GM21825 (cell line): ENCODE data around the gene TXNRD1.

Experiments used
- ATAC-seq: cut with Tn5 transposase; IDR thresholded peaks from one replicate; pipeline ENCODE4 v1.9.1; 2021; ENCODE audit warnings: mild to moderate bottlenecking, moderate library complexity; ENCODE audit not compliant: unreplicated experiment

Gene TXNRD1

DNA sequence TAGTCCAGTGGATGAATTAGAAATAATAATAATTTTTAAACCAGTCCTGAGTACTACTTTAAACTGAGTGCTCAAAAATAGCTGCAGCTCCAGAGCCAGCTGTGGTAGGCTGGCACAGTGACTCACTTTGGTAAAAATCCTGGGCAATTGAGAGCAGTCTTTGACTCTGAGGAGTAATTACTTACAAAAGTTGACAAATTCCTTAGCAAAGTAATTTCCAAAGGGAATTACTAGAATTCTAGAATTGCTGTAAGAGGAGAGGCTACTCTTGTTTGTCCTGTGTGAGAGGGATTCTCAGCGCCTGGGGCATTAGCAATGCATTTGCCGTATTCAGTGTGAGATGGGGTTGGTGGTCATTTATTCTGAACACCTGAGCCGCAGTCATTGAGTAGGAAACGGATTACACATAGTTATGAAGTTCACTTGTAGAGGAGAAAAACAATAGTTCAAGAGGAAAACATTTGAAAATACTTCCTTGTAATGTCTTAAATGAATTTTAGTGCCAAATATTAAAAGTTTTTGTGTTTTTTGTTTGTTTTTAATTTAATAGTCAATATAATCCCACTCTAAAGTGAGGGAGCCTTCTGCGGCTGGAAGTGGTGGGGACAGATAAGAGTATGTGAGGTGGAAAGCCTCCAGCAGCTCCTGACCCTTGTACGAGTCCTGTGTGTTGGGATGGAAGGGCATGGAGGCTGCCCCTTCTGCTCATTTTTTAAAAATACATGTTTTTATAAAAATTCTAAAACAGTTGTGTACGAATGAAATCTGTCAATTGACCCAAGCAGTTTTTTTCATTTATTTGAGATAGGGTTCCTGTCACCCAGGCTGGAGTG is 129.9 kb downstream of the TXNRD1 start:
- ATAC-seq, result no peak

DNA sequence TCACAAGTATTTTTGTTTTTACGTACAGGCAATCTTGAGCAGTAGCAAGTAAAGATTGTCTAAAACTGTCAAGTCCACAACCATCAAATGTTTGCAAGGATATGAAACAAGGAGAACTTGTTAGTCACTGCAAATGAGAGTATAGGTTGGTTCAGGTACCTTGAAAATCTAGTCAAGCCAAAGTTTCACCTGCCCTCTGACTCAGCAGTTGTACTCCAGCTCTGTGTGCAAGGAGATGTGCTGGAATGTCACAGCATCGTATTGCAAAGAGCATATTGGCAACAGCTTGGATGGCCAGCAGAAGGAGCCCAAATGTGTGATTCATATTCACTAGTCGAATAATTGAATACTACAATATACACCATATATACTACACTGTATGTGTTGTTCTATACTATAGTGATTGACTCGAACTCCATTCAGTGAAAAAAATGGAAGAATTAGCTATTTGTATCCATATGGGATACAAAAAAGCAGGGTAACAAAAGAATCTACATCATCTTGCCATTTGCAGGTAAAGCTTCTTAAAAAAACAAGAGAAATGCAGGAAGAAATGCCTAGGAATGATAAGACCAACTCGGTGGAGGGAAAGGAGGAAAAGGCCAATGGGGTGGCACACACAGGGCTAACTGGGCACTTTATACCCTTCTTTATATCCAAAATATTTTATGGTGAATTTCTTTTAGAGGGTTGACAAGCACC is 131.9 kb downstream of the TXNRD1 start:
- no peak for ATAC-seq

- ATAC-seq, result no peak
These were observed 132.9 kb downstream of the TXNRD1 start for GRCh38 chr12:104348283-104348993.

DNA sequence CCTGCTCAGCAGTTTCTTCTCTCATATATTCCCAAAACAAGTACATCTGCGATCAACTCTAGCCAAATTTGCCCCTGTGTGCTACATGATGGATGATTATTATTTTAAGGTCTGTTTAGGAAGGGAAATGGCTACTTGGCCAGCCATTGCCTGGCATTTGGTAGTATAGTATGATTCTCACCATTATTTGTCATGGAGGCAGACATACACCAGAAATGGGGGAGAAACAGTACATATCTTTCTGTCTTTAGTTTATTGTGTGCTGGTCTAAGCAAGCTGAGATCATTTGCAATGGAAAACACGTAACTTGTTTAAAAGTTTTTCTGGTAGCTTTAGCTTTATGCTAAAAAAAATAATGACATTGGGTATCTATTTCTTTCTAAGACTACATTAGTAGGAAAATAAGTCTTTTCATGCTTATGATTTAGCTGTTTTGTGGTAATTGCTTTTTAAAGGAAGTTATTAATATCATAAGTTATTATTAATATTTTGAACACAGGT is 133.5 kb downstream of the TXNRD1 start:
- no peak for ATAC-seq

DNA sequence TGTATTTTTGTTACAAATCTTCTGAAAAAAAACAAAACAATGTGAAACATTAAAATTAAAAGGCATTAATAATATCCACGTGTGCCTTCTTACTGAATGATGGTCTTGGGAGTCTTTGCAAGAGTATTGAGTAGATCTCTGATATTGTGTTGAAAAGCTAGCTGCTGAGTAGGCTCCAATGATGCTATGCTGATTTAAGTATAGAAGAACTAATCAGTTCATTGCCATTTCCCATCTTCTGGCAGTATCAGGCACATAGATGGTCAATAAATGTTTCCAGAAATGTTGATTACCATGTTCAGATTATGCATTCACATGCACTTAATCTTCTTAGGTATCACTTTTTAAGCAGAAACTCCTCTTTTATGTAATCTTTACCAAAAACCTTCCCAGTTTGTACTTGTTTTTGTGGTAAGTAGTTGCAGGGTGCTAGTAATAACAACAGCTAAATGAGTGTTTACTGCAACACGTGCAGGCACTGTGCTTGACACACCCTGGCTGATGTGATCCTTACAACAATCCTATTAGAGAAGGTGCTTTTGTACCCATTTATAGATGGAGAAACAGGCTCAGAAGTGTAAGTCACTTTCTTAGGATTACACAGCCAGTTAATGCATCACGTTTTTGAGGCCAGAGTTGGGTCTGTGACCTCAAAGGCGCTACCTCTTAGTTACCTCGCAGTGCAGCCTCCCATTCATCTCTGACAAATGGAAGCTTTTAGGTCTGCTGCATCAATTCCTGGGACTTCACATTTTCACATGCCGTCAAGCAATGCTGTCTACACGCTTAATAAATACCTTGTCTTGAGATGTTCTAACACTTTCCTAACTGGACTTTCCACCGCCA is 134.9 kb downstream of the TXNRD1 start:
- no peak for ATAC-seq

GRCh38 chr12:104351057-104351983 is 135.7 kb downstream of the TXNRD1 start:
- ATAC-seq, result no peak

DNA sequence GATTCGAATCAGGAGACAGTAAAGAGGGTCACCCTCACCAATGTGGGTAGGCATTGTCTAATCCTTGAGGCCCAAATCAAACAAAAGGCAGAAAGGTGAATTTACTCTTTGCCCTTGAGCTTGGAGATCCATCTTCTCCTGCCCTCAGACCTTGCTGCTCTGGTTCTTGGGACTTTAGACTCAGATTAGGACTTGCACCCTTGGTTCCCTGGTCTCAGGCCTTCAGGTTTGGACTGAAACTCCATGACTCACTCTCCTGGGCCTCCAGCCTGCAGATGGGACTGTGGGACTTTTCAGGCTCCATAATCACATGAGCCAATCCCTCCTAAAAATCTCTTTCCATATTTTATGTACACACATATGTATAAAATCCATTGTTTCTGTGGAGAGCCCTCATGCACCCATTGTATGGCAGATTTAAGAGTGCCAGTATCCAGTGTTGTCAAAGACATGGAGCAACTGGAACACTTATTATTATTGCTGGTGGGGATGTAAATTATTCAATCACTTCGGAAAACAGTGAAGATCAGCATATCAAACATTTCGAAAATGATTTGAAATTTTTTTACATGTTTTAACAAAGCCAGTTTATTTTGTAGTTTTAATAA is 136.6 kb downstream of the TXNRD1 start:
- no peak for ATAC-seq

DNA sequence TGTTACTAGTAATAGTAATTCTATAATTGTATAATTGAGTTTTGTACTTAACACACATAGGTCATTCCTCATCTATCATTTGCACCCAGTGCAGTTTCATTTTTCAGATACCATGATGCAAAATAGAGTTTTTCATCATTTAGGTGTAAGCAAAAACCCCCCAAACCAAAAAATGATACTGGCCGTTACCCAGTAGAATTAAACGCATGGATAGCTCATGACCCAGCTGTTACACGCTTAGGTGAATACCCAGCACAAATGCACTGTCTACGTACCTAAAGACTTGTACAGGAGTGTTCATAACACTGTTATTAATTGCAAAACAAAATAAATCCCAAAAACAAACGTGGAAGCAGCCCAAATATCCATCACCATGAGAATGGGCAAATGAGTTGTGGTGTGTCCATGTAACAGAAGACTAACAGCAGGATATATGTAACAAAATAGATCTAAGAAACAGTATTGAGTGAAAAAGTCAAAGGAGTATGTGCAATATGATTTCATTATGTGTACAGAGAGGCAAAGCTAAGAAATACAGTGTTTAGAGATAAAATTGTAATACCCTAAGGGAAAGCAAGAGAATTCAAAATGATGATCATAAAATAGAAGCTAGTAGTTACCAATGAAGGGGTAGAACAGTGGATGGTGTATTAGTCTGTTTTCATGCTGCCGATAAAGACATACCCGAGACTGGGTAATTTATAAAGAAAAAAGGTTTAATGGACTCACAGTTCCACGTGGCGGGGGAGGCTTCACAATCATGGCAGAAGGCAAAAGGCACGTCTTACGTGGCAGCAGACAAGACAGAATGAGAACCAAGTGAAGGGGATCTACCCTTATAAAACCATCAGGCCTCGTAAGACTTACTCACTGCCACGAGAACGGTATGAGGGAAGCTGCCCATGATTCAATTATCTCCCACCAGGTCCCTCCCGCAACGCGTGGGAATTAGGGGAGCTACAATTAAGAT is 137.7 kb downstream of the TXNRD1 start:
- no peak for ATAC-seq

- no peak for ATAC-seq
These were observed 138.7 kb downstream of the TXNRD1 start for GRCh38 chr12:104354167-104354867.

DNA sequence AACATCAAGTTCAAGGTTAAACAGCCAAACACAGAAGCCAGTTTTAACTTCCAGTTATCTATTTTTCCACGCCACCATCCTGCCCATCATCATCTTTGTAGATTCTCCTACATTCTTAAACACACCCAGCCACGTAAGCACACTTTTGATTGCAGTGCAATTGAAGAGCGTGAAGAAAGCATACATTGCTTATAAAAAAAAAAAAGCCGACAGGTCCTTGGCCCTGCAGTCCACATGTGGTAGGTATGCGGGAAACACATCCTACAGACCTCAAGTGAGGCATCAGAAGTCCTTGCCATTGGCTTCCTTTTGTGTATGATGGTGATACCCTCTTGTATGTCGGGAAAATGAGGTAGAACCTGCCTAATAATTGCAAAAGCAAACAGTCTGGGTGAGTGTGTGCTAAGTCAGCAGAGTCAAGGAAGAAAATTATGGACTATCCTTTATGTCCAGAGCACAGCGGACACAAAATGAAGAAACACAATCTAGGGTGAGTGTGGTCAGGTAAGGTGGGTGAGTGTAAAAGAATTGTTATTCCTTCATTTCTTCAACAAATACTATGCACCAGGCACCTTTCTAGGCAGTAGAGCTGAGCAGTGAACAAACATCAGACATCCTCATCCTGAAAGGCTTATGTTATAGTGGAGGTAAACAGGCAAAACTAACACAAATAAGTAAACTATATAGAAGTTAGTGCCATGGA is 139.4 kb downstream of the TXNRD1 start:
- ATAC-seq, result no peak

DNA sequence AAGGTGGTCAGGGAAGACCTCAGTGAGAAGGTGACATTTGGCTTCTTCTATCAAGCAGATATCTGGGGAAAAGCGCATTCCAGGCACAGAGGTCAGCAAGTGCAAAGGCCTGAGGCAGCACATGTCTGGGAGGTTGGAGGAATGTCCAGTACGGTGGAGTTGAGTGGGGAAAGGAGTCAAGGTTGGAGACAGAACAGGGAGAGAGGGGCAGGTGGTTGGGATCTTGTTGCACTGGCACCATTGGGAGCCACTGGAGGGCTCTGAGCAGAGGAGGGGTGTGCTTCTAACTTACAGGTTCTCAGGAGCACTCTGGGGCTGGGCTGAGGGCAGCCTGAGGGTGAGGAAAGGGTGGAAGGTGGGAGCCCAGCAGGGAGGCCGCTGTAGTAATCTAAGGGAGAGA is 140.1 kb downstream of the TXNRD1 start:
- no peak for ATAC-seq

GRCh38 chr12:104356231-104357115 is 140.9 kb downstream of the TXNRD1 start:
- ATAC-seq, result no peak

DNA sequence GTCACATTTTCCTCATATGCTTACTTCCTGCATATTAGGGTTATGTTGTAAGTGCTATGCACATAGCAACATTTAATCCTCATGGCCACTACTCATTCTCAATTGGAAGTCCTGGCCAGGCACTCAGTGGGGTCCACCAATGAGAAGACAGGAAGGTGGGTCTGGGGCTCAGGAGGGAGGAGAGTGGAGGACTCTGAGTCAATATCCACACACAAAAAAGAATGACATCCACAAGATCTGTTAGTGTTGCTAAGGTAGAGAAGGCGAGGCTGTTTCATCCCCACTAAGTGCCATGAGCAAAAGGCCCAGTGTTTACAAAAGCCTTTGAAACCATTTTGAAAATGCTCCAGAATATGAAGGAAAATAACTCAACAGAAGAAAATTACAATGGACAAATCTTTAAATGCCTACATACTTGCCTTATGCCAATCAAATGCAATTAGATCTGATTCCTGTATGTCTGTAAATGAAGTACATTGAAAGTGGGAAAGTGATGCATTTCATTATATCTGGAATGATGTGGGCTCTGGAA is 141.9 kb downstream of the TXNRD1 start:
- ATAC-seq, result no peak

GRCh38 chr12:104358353-104359003 is 142.9 kb downstream of the TXNRD1 start:
- ATAC-seq, result peak; percentile 67

GRCh38 chr12:104359216-104359615 is 143.6 kb downstream of the TXNRD1 start:
- no peak for ATAC-seq
